ENCODE data around the gene PLCL1. TPM values are rescaled to one million over a fixed set of nuclear protein-coding genes. Genes with fewer than 3 reads are reported as not detected.

The PLCL1 gene
- total RNA-seq, 1 experiment from 2014 or later = 0.07 TPM

DNA sequence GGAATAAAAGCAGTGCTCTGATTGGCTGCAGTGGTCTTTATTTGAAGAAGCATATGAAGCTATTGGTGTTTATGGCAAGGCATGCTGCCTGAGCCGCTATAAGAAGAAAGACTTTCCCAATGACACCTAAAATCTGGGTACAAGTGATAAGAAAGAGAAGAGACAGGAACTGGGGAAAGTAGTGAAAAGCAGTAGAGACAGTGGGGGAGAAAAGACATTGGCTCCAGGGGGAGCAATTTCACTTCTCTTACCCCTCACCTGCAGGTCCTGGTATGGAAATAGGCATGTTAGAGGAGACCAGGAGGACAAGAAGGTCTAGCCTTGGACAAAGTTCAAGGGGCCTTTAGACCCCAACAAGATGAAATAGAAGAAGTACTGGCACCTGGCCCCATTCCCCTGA is 47.1 kb downstream of the PLCL1 start:
- ATAC-seq = peak; percentile 89
- Mint-ChIP-seq H3K4me3 (no peak overlapping the region), H3K27ac (no peak overlapping the region), H3K9me3 (no peaks in the 10 kb centered on the region), H3K4me1 (peaks cover 6% of the 10 kb centered on the region), H3K36me3 (no peaks in the 10 kb centered on the region), H3K27me3 (ENCODE audit: low read depth) (no peaks in the 10 kb centered on the region)
- TF ChIP-seq, protein P1, sequence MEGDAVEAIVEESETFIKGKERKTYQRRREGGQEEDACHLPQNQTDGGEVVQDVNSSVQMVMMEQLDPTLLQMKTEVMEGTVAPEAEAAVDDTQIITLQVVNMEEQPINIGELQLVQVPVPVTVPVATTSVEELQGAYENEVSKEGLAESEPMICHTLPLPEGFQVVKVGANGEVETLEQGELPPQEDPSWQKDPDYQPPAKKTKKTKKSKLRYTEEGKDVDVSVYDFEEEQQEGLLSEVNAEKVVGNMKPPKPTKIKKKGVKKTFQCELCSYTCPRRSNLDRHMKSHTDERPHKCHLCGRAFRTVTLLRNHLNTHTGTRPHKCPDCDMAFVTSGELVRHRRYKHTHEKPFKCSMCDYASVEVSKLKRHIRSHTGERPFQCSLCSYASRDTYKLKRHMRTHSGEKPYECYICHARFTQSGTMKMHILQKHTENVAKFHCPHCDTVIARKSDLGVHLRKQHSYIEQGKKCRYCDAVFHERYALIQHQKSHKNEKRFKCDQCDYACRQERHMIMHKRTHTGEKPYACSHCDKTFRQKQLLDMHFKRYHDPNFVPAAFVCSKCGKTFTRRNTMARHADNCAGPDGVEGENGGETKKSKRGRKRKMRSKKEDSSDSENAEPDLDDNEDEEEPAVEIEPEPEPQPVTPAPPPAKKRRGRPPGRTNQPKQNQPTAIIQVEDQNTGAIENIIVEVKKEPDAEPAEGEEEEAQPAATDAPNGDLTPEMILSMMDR (IDR thresholded peaks at IDR 0.05) = 0 out of 2 replicates have a peak, but pooled peaks have one; percentile 12
- no peak for TF ChIP-seq FOXJ3 (CRISPR knock-in tag; IDR thresholded peaks at IDR 0.05; ENCODE audit: borderline replicate concordance)
- ChIA-PET POLR2A (no interaction called here), CTCF (interaction anchor here (0.7 to 2.3 kb wide), 7 partner anchors 22 to 444 kb away, joined by 3 to 8 read pairs (median 4); no protein-coding TSS in a partner anchor)
- DNase-seq (ENCODE audit: low spot score) = peak; percentile 20

DNA sequence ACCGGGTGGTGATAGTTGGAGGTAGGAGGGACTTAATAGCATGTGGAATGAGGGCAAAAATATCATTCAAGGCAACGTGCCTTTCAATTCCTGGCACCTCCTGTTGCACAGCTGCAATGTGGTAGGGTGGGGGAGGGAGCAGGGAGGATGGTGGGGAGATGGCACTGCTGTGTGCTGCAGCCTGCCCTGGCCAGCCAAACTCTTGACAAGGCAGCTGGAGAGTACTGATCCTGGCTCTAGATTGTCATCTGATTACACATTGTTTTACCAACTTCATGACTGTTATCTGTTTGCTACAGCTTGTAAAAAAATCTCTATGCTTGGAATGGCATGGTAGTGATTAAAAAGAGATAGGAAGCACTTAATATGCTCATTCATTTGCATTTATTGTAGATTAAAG is 47.7 kb downstream of the PLCL1 start:
- no peak overlapping the region for H3K4me3 Mint-ChIP-seq
- CTCF ChIA-PET = interaction anchor here (0.5 to 2.3 kb wide), 4 partner anchors 39 to 445 kb away, joined by 3 to 8 read pairs (median 4); no protein-coding TSS in a partner anchor
- H3K4me1 Mint-ChIP-seq = peaks cover 7% of the 10 kb centered on the region

DNA sequence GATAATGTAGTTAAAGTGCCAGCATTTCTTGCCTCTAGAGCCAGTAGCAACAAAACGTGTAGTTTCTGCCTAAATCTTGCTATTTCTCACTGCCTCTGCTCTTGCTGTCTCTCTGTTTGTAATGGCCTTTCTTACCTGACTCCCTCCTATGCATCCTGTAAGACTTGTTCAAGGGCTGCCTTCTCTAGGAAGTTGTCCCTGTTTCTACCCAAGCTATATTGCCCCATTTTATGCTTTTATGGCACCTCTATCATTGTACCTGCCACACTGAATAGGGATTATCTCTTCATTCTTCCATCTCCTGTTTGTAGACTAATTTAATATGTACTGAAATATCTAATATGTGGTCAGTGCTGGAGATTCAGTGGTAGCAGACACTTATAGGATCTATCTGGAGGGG is 49.2 kb downstream of the PLCL1 start:
- TF ChIP-seq ZNF138 (CRISPR knock-in tag; conservative IDR thresholded peaks at IDR 0.05) = no peak
- no peak for TF ChIP-seq SOX15 (CRISPR knock-in tag; IDR thresholded peaks at IDR 0.05)
- TF ChIP-seq, protein P2, sequence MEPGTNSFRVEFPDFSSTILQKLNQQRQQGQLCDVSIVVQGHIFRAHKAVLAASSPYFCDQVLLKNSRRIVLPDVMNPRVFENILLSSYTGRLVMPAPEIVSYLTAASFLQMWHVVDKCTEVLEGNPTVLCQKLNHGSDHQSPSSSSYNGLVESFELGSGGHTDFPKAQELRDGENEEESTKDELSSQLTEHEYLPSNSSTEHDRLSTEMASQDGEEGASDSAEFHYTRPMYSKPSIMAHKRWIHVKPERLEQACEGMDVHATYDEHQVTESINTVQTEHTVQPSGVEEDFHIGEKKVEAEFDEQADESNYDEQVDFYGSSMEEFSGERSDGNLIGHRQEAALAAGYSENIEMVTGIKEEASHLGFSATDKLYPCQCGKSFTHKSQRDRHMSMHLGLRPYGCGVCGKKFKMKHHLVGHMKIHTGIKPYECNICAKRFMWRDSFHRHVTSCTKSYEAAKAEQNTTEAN (CRISPR knock-in tag; IDR thresholded peaks at IDR 0.05) = no peak
- TF ChIP-seq TEAD1 (CRISPR knock-in tag; IDR thresholded peaks at IDR 0.05) = no peak
- TF ChIP-seq GABPB1 (CRISPR knock-in tag; IDR thresholded peaks at IDR 0.05) = no peak
- TF ChIP-seq, protein P3, sequence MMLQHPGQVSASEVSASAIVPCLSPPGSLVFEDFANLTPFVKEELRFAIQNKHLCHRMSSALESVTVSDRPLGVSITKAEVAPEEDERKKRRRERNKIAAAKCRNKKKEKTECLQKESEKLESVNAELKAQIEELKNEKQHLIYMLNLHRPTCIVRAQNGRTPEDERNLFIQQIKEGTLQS (CRISPR knock-in tag; conservative IDR thresholded peaks at IDR 0.05) = no peak
- no peak for TF ChIP-seq ZNF219 (CRISPR knock-in tag; IDR thresholded peaks at IDR 0.05; ENCODE audit: borderline replicate concordance)
- TF ChIP-seq, protein P4, sequence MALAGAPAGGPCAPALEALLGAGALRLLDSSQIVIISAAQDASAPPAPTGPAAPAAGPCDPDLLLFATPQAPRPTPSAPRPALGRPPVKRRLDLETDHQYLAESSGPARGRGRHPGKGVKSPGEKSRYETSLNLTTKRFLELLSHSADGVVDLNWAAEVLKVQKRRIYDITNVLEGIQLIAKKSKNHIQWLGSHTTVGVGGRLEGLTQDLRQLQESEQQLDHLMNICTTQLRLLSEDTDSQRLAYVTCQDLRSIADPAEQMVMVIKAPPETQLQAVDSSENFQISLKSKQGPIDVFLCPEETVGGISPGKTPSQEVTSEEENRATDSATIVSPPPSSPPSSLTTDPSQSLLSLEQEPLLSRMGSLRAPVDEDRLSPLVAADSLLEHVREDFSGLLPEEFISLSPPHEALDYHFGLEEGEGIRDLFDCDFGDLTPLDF (CRISPR knock-in tag; IDR thresholded peaks at IDR 0.05) = no peak
- no peak for TF ChIP-seq JUN (CRISPR knock-in tag; IDR thresholded peaks at IDR 0.05)
- no peak for TF ChIP-seq ZNF416 (CRISPR knock-in tag; IDR thresholded peaks at IDR 0.05)
- TF ChIP-seq, protein P5, sequence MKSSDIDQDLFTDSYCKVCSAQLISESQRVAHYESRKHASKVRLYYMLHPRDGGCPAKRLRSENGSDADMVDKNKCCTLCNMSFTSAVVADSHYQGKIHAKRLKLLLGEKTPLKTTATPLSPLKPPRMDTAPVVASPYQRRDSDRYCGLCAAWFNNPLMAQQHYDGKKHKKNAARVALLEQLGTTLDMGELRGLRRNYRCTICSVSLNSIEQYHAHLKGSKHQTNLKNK (CRISPR knock-in tag; IDR thresholded peaks at IDR 0.05) = no peak
- TF ChIP-seq, protein P6, sequence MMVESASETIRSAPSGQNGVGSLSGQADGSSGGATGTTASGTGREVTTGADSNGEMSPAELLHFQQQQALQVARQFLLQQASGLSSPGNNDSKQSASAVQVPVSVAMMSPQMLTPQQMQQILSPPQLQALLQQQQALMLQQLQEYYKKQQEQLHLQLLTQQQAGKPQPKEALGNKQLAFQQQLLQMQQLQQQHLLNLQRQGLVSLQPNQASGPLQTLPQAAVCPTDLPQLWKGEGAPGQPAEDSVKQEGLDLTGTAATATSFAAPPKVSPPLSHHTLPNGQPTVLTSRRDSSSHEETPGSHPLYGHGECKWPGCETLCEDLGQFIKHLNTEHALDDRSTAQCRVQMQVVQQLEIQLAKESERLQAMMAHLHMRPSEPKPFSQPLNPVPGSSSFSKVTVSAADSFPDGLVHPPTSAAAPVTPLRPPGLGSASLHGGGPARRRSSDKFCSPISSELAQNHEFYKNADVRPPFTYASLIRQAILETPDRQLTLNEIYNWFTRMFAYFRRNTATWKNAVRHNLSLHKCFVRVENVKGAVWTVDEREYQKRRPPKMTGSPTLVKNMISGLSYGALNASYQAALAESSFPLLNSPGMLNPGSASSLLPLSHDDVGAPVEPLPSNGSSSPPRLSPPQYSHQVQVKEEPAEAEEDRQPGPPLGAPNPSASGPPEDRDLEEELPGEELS (CRISPR knock-in tag; IDR thresholded peaks at IDR 0.05) = no peak
- TF ChIP-seq, protein P7, sequence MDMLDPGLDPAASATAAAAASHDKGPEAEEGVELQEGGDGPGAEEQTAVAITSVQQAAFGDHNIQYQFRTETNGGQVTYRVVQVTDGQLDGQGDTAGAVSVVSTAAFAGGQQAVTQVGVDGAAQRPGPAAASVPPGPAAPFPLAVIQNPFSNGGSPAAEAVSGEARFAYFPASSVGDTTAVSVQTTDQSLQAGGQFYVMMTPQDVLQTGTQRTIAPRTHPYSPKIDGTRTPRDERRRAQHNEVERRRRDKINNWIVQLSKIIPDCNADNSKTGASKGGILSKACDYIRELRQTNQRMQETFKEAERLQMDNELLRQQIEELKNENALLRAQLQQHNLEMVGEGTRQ (CRISPR knock-in tag; IDR thresholded peaks at IDR 0.05) = no peak
- TF ChIP-seq, protein P8, sequence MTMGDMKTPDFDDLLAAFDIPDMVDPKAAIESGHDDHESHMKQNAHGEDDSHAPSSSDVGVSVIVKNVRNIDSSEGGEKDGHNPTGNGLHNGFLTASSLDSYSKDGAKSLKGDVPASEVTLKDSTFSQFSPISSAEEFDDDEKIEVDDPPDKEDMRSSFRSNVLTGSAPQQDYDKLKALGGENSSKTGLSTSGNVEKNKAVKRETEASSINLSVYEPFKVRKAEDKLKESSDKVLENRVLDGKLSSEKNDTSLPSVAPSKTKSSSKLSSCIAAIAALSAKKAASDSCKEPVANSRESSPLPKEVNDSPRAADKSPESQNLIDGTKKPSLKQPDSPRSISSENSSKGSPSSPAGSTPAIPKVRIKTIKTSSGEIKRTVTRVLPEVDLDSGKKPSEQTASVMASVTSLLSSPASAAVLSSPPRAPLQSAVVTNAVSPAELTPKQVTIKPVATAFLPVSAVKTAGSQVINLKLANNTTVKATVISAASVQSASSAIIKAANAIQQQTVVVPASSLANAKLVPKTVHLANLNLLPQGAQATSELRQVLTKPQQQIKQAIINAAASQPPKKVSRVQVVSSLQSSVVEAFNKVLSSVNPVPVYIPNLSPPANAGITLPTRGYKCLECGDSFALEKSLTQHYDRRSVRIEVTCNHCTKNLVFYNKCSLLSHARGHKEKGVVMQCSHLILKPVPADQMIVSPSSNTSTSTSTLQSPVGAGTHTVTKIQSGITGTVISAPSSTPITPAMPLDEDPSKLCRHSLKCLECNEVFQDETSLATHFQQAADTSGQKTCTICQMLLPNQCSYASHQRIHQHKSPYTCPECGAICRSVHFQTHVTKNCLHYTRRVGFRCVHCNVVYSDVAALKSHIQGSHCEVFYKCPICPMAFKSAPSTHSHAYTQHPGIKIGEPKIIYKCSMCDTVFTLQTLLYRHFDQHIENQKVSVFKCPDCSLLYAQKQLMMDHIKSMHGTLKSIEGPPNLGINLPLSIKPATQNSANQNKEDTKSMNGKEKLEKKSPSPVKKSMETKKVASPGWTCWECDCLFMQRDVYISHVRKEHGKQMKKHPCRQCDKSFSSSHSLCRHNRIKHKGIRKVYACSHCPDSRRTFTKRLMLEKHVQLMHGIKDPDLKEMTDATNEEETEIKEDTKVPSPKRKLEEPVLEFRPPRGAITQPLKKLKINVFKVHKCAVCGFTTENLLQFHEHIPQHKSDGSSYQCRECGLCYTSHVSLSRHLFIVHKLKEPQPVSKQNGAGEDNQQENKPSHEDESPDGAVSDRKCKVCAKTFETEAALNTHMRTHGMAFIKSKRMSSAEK (CRISPR knock-in tag; IDR thresholded peaks at IDR 0.05; ENCODE audit: borderline replicate concordance) = no peak
- DNase-seq (ENCODE audit: low spot score) = no peak
- POLR2A ChIA-PET = no interaction called here
- no peak overlapping the region for H3K27ac Mint-ChIP-seq
- H3K36me3 Mint-ChIP-seq = no peaks in the 10 kb centered on the region
- peaks cover 7% of the 10 kb centered on the region for H3K4me1 Mint-ChIP-seq
- no peak for ATAC-seq
- H3K27me3 Mint-ChIP-seq (ENCODE audit: low read depth) = no peaks in the 10 kb centered on the region
- CTCF ChIA-PET = no interaction called here
- peaks cover 10% of the 10 kb centered on the region; the same call in 1 of the 2 replicates for H3K9me3 Mint-ChIP-seq
- H3K4me3 Mint-ChIP-seq = no peak overlapping the region

More for the DNA sequence above, 47.7 kb downstream of the PLCL1 start:
- DNase-seq (ENCODE audit: low spot score) (no peak), ATAC-seq (no peak)
- no peaks in the 10 kb centered on the region for H3K36me3 Mint-ChIP-seq
- no peak overlapping the region for H3K27ac Mint-ChIP-seq
- TF ChIP-seq NFE2L1 (CRISPR knock-in tag; IDR thresholded peaks at IDR 0.05) = no peak
- TF ChIP-seq, protein P4 (CRISPR knock-in tag; IDR thresholded peaks at IDR 0.05) = no peak
- POLR2A ChIA-PET = interaction anchor here (0.6 kb wide), 1 partner anchor 17 kb away, joined by 3 read pairs; no protein-coding TSS in a partner anchor
- H3K27me3 Mint-ChIP-seq (ENCODE audit: low read depth) = no peaks in the 10 kb centered on the region
- no peaks in the 10 kb centered on the region for H3K9me3 Mint-ChIP-seq

Data from WTC11 (cell line).